GM21367 (cell line): Measurements from ENCODE around the gene INPP5J.
A peak's percentile ranks its signal among the peaks of the same experiment; 100 is the strongest.
"Not testable (repeated sequence)": the region's sequence is repeated elsewhere in the genome, so short reads cannot be mapped to it uniquely, and the experiment has no call there.

Experiments
- ATAC-seq: cut with Tn5 transposase; IDR thresholded peaks from one replicate; pipeline ENCODE4 v1.9.1; 2021; ENCODE audit not compliant: unreplicated experiment

INPP5J gene

GRCh38 chr22:31122532-31123291 lies at the start of gene INPP5J:
Gene INPP5J, plus strand, starts transcription at chr22:31122966. Its CDS starts 49 bp downstream, at chr22:31123015.
- ATAC-seq: no peak

- not testable (repeated sequence) for ATAC-seq
These were observed 49.6 kb upstream of the INPP5J start for GRCh38 chr22:31073125-31073524.

- ATAC-seq: not testable (repeated sequence)
These were observed 49.1 kb upstream of the INPP5J start for GRCh38 chr22:31073545-31074145.

- ATAC-seq: no peak
These were observed 46.8 kb upstream of the INPP5J start for GRCh38 chr22:31075961-31076360.

GRCh38 chr22:31077681-31078080 lies 45.1 kb upstream of the INPP5J start:
- ATAC-seq: no peak

GRCh38 chr22:31078389-31078788 lies 44.4 kb upstream of the INPP5J start:
- ATAC-seq: not testable (repeated sequence)

GRCh38 chr22:31079095-31079642 lies 43.6 kb upstream of the INPP5J start:
- no peak for ATAC-seq

GRCh38 chr22:31080164-31080847 lies 42.5 kb upstream of the INPP5J start:
- no peak for ATAC-seq

GRCh38 chr22:31080848-31081649 lies 41.7 kb upstream of the INPP5J start, which contains the start of gene SMTN:
Gene SMTN, plus strand, starts transcription at chr22:31081318. Its CDS starts 1,941 bp downstream, at chr22:31083259.
- ATAC-seq: peak; percentile 35

GRCh38 chr22:31081963-31082605 lies 40.7 kb upstream of the INPP5J start:
- no peak for ATAC-seq

GRCh38 chr22:31082606-31083376 lies 40.0 kb upstream of the INPP5J start:
- no peak for ATAC-seq

- ATAC-seq: no peak
These were observed 39.4 kb upstream of the INPP5J start for GRCh38 chr22:31083377-31083768.

GRCh38 chr22:31083923-31084810 lies 38.6 kb upstream of the INPP5J start:
- no peak for ATAC-seq

GRCh38 chr22:31084811-31085492 lies 37.8 kb upstream of the INPP5J start:
- ATAC-seq: peak; percentile 52

- no peak for ATAC-seq
These were observed 37.3 kb upstream of the INPP5J start for GRCh38 chr22:31085493-31085824.

- no peak for ATAC-seq
These were observed 36.8 kb upstream of the INPP5J start for GRCh38 chr22:31085928-31086327.

GRCh38 chr22:31086703-31087330 lies 35.9 kb upstream of the INPP5J start:
- no peak for ATAC-seq
